ENCODE measurements around the gene GSX2. TPM values are rescaled to one million over a fixed set of nuclear protein-coding genes. Genes with fewer than 3 reads are reported as not detected.
A peak's percentile ranks its signal among the peaks of the same experiment; 100 is the strongest.

GSX2 gene
- total and polyA plus RNA-seq, 2 of the 13 experiments (the other 11 are each of a cell fraction or from before 2014, with no cell fraction given), result not detected

DNA sequence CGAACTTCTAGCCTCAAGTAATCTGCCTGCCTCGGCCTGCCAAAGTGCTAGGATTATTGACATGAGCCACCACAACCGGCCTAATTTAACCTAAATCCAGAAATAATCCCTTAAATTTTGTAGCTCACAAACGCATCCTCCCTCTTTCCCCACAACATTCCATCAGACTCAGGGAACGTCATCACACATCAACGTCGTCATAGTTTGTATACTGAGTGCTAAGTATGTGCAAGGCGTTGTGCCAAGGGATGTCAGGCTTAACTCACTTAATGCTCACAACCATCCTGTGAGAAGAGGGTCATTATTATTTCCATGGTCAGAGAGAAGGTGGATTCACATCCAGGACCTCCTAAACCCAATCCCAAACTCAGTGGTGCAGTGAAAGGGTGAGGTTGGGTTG, 9.6 kb upstream of the GSX2 start:
- no peak overlapping the region for H3K9ac ChIP-seq (ENCODE audit: insufficient read depth, low read depth, low read length)
- peaks cover 40% of the 10 kb centered on the region for H3K4me1 ChIP-seq (ENCODE audit: insufficient read depth, low read length)
- H4K20me1 ChIP-seq (ENCODE audit: insufficient read depth, low read length), result no peaks in the 10 kb centered on the region
- H3K27me3 ChIP-seq (ENCODE audit: control insufficient read depth in 1 of 2, insufficient read depth in 2 of 2, low read length in 2 of 2), result peaks cover 4 to 30% of the 10 kb centered on the region in 2 experiments; a peak in 3 of 5 replicates
- no peak overlapping the region for H2AFZ ChIP-seq (ENCODE audit: low read length)
- FAIRE-seq, result no peak
- no peak for ATAC-seq
- H3K27ac ChIP-seq (ENCODE audit: extremely low read length, insufficient read depth, low read length), result no peak overlapping the region
- ChIA-PET POLR2A (interaction anchor here (0.7 to 2.8 kb wide), 3 partner anchors 24 to 1378 kb away, joined by 4 to 18 read pairs (median 5); no protein-coding TSS in a partner anchor), CTCF (ENCODE audit: low intra/inter-chr PET ratio, low total read pairs) (interaction anchor here (1.2 kb wide), 1 partner anchor 8 kb away, joined by 3 read pairs; no protein-coding TSS in a partner anchor)
- in situ Hi-C loops (cut with HindIII; ENCODE audit: extremely low pct_ligation_motif_present, low pct_unique_long_range_greater_than_20kb) (no loop called here), intact Hi-C loops (cut with micrococcal nuclease; ENCODE audit: unreplicated experiment) (loop anchor here (5.0 kb wide), 1 partner anchor 1213 kb away; no protein-coding TSS in a partner anchor)
- peak overlapping the region; percentile 96 for H3K4me2 ChIP-seq (ENCODE audit: low read depth, low read length)
- no peak for DNase-seq (ENCODE audit: low spot score)
- H3K4me3 ChIP-seq (replicated peaks in 1 of 3; ENCODE audit: insufficient read depth in 1 of 3, low read depth in 2 of 3, low read length in 3 of 3), result no peak overlapping the region
- TF ChIP-seq CREB1 (IDR thresholded peaks at IDR 0.05), result 0 out of 2 replicates have a peak, but pooled peaks have one; percentile 15
- no peak for TF ChIP-seq CREB1 (CRISPR knock-in tag; IDR thresholded peaks at IDR 0.05)
- TF ChIP-seq, protein P1, sequence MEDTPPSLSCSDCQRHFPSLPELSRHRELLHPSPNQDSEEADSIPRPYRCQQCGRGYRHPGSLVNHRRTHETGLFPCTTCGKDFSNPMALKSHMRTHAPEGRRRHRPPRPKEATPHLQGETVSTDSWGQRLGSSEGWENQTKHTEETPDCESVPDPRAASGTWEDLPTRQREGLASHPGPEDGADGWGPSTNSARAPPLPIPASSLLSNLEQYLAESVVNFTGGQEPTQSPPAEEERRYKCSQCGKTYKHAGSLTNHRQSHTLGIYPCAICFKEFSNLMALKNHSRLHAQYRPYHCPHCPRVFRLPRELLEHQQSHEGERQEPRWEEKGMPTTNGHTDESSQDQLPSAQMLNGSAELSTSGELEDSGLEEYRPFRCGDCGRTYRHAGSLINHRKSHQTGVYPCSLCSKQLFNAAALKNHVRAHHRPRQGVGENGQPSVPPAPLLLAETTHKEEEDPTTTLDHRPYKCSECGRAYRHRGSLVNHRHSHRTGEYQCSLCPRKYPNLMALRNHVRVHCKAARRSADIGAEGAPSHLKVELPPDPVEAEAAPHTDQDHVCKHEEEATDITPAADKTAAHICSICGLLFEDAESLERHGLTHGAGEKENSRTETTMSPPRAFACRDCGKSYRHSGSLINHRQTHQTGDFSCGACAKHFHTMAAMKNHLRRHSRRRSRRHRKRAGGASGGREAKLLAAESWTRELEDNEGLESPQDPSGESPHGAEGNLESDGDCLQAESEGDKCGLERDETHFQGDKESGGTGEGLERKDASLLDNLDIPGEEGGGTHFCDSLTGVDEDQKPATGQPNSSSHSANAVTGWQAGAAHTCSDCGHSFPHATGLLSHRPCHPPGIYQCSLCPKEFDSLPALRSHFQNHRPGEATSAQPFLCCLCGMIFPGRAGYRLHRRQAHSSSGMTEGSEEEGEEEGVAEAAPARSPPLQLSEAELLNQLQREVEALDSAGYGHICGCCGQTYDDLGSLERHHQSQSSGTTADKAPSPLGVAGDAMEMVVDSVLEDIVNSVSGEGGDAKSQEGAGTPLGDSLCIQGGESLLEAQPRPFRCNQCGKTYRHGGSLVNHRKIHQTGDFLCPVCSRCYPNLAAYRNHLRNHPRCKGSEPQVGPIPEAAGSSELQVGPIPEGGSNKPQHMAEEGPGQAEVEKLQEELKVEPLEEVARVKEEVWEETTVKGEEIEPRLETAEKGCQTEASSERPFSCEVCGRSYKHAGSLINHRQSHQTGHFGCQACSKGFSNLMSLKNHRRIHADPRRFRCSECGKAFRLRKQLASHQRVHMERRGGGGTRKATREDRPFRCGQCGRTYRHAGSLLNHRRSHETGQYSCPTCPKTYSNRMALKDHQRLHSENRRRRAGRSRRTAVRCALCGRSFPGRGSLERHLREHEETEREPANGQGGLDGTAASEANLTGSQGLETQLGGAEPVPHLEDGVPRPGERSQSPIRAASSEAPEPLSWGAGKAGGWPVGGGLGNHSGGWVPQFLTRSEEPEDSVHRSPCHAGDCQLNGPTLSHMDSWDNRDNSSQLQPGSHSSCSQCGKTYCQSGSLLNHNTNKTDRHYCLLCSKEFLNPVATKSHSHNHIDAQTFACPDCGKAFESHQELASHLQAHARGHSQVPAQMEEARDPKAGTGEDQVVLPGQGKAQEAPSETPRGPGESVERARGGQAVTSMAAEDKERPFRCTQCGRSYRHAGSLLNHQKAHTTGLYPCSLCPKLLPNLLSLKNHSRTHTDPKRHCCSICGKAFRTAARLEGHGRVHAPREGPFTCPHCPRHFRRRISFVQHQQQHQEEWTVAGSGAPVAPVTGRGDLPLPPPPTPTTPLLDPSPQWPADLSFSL (CRISPR knock-in tag; IDR thresholded peaks at IDR 0.05), result 0 out of 2 replicates have a peak, but pooled peaks have one; percentile 1
- TF ChIP-seq ZNF205 (CRISPR knock-in tag; IDR thresholded peaks at IDR 0.05), result peak; percentile 98
- TF ChIP-seq RAD51 (IDR thresholded peaks at IDR 0.05; ENCODE audit: borderline replicate concordance), result no peak
- no peaks in the 10 kb centered on the region for H3K79me2 ChIP-seq (ENCODE audit: insufficient read depth, low read length)
- H3K36me3 ChIP-seq (replicated peaks in 1 of 2; ENCODE audit: control insufficient read depth in 1 of 2, insufficient read depth in 2 of 2, low read length in 2 of 2), result no peaks in the 10 kb centered on the region
- H3K9me3 ChIP-seq (ENCODE audit: low read length), result no peaks in the 10 kb centered on the region
- no TSS peak for BruUV-seq (replicated peaks)
- 85% methylated on average over 8 of the region's 8 CpGs for WGBS (ENCODE audit: low lambda C conversion rate)

Measured in HepG2 (cell line).